ENCODE measurements around the gene HDAC9. TPM values are rescaled to one million over a fixed set of nuclear protein-coding genes. Genes with fewer than 3 reads are reported as not detected.

The HDAC9 gene
- total RNA-seq, 1 experiment from 2014 or later = 3.0 TPM

DNA sequence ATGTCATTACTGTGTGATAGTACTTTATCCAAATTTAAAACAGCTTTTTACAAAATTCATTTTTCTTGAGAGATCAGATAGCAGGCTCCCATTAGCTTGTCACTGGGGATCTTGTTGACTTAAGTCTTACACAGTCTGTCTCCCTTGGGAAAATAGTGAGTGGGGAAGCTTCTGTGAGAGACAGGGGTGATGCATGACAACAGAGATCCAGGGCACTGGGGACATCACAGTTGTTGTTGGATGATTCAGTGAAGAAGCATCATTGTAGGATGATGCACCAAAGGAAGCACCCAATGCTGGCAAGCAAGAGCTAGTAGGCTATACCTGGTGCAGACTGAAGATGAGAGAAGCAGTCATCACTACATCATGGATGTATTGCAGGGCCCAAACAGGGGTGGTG lies 284.7 kb downstream of the HDAC9 start:
- no peak for DNase-seq (ENCODE audit: low spot score)

DNA sequence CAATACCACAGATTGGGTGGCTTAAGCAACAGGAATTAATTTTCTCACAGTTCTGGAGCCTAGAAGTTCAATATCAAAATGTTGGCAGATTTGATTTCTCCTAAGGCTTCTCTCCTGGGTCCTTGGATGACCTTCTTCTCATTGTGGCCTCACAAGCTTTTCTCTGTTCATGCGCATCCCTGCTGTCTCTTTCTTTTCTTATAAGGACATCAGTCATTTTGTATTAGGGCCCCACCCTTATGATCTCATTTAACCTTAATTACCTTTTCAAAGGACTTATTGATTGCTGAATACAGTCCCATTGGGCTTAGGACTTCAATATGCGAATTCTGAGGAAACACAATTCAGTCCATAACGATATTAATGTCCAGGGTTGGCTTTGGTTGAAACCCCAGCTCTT lies 285.4 kb downstream of the HDAC9 start:
- DNase-seq (ENCODE audit: low spot score) = no peak

DNA sequence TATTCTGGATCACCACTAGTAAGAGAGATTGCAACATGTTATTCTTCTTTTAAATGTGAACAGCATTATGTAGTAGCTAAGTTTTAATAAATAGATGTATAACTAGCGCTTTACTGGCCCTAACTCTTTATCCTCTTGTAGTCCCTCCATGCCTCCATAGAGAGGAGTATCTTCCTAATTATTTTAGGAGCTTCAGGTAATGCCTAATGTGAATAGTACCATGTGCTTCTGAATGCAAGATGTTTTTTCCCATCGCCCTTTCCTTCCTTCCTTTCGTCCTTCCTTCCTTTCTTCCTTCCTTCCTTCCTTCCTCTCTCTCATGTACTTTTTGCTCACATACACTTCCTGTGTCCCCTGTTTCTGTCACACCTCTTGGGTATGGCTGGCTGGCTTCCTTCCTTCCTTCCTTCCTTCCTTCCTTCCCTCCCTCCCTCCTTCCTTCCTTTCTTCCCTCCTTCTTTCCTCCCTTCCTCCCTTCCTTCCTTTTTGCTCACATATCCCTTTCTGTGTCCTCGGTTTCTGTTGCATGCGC lies 290.7 kb downstream of the HDAC9 start:
- no peak for DNase-seq (ENCODE audit: low spot score)

DNA sequence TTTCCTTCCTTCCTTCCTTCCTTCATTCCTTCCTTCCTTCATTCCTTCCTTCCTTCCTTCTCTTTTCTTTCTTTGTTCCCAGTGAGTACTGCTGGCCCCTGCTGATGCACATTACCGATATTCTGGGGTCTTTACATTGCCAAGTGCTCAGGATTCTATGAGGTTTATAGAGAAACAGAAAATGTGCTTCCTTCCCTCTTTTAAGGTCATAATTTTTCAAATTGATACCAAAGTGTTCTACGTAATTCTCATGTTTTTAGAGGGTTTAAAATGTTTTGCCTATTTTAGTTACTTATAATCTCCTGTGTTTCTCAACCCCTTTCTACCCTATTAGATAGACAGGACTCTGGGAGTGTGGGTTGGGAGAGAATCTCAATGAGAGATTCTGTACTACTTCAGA lies 291.2 kb downstream of the HDAC9 start:
- DNase-seq (ENCODE audit: low spot score) = no peak

DNA sequence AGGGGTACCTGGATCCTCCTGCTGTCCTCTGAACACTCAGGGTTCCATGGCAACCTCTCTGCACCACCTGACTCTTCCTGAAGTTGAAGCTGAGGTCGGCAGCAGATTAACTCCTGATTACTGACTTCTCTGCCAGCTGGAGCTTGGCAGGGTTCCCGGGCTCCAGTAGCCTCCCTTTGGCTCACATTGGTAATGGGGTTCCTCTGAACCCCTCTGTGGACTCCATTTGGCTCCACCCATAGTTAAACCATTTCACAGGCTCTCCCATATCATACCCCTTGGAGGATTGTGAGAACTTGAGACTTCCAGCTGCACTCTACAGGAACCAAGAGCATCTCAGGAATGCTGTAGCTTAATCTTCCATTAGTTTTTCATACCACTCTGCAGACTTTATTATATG lies 292.5 kb downstream of the HDAC9 start:
- DNase-seq (ENCODE audit: low spot score) = no peak

DNA sequence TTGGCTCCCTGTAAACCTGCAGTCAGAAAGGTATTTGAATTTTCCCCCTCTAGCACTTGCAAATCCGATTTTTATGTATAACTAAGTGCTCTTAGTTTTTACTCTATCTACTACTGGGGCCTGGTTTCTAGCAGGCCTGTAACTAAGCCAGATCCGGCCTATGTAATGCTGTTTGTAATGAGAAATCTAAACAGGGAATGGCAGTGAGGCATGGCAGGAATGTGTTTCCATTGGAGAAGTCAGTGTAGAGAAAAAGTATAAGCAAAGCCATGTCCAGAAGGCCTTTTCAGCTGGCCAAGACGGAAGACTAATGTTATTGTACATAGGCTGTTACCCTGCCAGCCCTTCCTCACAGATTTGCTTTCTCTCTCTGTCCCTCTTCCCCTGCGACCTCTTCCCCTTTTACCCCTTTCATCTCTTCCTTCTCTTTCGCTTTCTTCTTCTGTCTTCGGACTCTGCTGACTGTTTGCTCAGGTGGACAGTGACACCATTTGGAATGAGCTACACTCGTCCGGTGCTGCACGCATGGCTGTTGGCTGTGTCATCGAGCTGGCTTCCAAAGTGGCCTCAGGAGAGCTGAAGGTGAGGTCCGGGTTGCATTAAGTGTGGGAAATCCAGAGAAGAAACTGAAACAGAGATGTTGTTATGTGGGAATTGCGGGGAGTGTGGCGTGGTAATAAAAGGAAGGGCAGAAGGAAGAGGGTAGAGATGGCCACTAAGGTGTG lies 297.5 kb downstream of the HDAC9 start:
- DNase-seq (ENCODE audit: low spot score) = no peak

DNA sequence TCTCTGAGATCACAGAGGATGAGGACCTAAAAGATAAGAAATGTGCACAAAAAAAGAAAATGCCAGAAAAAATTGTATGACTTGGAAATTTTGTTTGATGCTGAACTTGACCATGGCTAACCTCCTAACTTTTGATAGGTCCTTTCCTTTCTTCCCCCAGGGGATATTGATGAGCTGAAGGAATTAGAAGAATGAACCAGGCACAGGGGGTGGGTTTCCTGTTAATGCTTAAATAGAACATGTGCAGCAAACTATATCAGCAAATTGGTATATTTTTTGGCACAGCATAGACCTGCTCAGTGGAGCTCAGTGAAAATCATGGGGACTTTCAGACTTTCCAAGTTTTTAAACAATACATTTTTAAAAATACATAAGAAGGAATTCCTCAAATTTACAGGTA lies 300.7 kb downstream of the HDAC9 start:
- no peak for DNase-seq (ENCODE audit: low spot score)

DNA sequence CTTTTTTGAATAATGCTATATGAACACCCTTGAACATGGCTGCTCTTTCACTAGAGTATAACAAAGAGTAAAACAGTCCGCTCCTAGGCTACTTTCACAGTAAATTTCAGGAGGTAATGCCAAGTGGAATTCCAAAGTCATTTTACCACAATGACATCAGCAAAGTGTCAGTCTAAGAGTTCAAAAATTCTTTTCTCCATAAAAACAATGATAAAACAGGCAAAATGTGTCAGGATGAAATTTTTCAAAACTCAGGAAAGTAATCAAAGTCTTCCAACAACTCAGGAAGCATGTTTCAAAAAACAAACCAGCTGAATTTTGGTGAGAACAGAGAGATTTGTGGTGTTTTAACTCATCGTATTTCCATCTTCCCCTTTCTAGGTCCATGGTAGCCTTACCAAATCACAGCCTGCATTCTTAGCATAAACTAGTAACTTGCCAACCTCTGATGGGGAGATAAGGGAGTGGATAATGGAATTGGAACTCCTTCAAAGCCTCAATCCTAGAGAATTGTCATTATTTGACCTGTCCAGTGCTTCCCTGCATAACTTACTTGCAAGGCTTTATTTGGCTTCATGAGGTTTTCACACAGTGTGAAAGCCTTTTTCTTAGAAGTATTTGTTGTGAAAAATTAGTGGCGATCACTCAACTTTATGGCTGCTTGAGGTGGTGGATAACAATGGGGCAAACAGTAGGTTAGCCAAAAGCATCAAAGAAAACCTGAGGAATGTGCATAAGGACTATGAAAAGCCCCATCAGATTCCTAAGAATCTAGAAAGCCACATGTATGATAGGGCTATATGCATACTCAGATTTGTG lies 302.7 kb downstream of the HDAC9 start:
- no peak for DNase-seq (ENCODE audit: low spot score)

DNA sequence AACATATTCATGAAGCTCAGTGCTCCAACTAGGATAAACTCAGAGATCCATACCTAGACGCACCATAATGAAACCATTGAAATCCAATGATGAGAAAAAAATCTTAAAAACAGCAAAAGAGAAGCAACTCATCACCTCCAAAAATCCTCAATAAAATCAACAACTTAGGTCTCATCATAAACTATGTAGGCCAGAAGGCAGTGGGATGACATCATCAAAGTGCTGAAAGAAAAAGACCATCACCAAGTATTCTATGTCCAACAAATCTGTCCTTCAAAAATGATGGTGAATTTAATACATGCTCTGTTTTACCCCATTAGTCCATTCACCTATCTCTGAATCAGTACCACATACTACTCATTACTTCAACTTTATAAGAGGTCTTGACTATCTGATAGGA lies 304.4 kb downstream of the HDAC9 start:
- no peak for DNase-seq (ENCODE audit: low spot score)

DNA sequence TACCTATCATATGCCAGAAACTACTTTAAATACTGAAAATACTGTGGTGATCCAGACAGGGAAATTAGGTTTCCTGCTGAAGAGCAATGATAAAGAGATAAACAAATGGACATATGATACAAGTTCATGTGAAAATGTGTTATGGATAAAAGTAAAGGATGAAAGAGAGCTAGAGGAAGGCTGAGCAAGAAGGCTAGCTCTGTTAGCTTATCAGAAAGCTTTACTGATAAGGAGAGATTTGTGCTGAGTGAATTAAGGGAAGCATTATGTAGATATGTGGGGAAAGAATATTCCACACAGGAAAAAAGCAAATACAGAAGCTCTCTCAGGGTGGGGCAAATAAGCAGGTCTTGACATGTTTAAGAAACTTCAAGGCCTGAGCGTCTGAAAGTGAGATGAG lies 308.4 kb downstream of the HDAC9 start:
- DNase-seq (ENCODE audit: low spot score) = no peak

DNA sequence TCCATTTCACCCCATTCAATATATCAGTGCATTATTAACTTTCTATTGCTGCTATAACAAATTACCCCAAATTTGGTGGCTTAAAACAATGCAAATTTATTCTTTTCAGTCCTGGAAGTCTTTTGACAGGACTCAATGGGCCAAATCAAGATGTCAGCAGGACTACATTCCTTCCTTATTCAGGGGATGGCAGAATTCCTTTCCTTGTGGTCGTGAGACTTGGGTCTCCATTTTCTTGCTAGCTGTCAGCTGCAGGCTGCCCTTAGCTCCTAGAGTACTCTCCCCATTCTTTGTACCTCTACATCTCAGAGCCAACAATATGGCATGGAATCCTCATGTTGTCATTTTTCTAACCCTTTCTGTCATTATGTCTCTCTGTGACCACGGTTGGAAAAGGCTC lies 310.6 kb downstream of the HDAC9 start:
- DNase-seq (ENCODE audit: low spot score) = no peak

DNA sequence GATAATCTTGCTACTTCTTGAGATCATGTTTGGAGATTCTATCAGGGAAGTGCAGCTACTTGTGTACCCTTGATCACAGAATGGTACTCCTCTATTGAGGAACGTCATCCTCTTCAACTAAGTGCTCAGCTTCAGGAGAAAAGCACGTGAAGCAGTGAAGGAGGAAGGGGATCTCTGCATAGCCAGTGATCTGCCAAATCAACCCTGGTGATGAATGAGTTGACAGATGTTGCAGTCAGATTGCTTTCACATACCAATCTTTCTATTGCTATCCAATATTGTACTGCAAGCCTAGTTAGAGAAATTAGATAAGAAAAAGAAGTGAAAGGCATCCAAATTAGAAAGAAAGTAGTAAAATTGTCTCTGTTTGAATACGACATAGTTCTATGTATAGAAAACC lies 312.5 kb downstream of the HDAC9 start:
- DNase-seq (ENCODE audit: low spot score) = no peak

DNA sequence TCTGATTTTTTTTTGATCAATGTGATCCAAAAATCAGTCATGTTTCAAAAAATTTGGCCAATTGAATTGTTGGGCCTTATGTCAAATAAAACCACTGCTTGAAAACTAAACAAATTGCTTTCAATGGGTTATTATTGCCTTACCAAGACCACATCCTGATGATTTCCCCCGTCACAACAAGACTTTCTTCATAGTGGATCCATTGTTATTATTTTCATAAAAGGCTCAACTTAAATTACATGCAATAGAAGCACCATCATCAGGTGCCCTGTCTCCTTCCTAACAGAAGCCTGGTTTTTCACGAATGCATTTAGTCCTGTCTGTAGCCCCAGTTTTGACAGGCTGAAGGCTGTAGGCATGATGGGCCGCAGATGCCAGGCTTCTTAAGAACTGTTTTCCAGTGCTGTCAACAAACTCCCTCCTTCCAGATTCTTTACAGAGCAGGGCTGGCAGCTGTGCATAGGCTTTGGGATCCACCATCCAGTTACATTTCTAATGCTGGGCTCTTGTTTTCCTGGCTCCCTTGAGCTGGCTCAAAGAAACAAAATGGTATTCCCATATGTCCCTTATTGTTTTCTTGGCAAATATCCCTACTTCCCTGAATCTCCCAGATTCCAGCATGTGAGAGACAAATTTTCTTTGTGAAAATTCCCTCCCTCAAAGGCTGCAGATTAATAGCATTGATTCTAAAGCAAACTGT lies 319.9 kb downstream of the HDAC9 start:
- DNase-seq (ENCODE audit: low spot score) = no peak

DNA sequence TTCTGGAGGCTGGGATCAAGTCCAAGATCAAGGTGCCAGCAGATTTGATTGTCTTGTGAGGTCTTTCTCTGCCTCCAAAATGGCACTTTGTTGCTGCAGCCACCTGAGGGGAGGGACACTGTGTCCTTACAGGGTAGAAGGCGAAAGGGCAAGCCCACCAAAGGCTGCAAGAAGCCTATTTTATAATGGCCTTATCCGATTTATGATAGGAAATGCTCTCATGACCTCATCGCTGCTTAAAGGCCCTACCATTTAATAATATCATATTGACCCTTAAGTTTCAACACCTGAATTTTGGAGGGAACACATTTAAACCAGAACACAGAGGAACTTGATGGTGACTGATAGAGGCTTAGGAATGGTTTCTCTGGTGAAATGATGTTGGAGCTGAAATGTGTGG lies 325.4 kb downstream of the HDAC9 start:
- DNase-seq (ENCODE audit: low spot score) = no peak

DNA sequence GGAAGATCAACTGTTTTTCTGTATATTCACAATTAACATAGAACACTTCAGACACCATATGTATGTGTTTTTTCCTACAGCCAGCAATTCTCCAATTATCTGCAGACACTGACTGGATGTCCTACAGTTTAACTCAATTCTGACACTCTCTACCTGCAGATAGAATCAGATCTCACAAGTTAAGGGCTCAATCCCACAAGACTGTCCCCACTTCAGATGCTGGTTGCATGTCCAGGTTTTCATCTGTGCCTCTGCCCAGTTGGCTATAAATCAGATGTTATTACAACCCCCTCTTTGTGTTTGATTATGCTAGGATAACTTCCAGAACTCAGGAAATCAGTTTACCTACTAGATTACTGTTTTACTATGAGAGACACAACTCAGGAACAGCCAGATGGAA lies 326.0 kb downstream of the HDAC9 start:
- DNase-seq (ENCODE audit: low spot score) = no peak

DNA sequence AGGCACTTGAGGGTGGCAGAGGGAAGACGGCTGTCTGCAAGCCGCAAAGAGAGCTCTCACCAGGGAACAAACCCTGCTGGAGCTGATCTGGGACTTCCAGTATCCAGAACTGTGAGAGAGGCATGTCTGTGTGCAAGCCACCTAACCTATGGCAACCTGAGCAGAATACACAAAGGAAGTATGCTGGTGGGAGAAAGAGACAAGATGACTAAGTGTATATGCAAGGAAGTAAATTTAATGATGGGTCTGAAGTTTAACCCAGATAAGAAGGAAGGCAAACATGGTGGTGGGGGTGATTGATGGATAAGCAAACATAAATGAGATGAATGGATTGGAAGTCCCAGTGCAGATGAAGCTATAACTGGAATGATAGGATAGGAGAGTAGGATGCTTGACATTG lies 328.6 kb downstream of the HDAC9 start:
- no peak for DNase-seq (ENCODE audit: low spot score)

DNA sequence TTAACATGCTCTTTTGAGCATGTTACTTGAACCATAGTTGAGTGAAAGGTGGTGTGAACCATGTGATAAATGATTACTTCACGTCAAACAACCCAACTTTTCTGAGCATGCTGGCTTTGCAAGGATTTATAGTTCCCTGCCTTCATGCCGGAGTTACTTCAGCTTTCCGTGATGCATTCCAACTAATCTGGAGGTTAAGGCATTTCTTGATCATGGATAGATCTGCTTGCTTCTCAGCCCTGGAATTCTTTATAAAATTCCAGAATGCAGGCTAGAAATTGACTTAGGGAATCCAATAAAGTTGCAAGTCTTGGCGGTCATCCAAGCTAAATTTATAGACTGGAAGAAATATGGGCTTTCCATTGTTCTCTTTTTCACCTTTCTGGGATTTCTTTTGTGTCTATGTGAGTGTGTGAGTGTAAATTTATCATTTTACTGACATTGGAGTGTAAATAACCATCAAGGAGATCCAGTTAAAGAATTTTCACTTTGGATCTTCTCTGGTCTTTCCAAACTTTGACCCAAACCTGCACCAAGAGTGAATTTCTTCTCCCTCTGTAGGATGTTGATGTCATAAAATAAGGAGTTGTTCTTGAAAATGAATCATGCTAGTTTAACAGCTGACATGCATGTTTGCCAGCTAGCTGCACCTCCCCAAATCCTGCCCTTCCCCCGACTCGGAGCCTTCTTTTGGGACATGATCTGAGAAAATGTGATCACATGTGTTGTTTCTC lies 332.9 kb downstream of the HDAC9 start:
- DNase-seq (ENCODE audit: low spot score) = no peak

DNA sequence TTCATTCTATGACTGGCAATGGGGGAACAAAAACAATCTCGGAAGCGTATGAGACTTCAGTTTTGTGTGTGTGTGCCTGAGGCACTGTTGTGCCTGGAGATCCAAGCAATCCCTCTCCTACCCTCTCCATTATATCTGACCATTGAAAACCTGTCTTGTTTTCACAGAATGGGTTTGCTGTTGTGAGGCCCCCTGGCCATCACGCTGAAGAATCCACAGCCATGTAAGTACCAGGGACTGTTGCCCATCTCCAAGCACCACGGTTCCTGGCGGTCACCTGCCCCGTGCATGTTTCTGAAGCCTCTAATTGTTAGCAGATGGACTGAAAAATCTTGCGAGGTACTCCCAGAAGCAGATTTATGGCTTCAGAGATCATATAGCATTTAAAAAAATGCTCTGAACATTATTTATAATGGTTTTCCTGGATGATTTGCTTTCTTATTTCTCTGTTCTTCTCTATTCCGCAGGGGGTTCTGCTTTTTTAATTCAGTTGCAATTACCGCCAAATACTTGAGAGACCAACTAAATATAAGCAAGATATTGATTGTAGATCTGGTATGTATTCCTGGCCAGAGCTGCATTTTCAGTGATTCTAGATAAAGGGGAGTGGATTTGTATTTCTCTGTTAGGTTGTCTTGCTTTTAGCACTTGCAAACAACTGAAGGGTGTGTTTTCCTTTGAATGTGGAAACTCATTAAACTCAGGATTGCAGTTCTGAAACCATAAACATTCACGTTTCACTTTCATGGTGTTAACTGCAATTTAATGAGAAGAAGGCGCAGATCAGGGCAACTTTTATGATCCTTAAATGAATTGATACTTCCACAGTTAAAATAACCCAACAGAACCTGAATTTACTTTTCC lies 333.7 kb downstream of the HDAC9 start:
- DNase-seq (ENCODE audit: low spot score) = no peak

DNA sequence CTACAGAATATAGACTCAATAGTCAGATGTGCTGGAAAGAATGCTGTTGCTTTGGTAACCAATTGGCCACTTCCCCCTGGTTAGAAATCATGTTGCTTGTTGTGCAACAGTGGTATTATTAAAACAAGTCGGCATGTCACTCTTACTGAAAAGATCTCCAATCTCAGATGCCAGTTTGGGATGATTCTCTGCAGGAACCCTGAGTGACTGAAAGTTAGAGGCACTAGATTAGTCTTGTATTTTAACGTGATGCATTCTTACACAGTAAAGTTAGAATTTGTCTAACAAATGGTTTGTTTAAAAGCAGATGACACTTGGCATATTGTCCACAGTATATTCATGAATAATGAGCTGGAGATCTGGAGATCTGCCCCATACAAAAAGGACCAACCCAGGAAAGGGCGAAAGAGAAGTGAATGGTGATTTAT lies 334.3 kb downstream of the HDAC9 start:
- DNase-seq (ENCODE audit: low spot score) = no peak

DNA sequence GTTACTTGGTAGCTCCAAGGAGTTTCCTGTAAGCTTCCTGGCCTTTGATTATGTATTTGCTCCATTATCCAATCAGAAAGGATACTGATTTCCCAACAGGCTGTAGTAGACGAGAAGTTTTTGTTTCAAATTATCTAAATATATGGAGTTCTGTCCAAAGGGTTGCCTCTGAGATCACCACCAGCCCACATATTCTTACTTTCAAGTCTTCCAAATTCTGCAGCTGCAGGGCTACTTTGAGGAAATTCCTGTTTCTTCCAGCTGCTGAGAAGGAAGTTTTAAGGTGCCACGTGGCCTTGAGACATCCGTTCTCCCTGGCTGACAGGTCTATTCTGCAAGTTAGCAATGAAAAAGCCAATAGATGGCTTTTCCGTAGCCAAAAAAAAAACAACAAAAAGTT lies 335.9 kb downstream of the HDAC9 start:
- no peak for DNase-seq (ENCODE audit: low spot score)

DNA sequence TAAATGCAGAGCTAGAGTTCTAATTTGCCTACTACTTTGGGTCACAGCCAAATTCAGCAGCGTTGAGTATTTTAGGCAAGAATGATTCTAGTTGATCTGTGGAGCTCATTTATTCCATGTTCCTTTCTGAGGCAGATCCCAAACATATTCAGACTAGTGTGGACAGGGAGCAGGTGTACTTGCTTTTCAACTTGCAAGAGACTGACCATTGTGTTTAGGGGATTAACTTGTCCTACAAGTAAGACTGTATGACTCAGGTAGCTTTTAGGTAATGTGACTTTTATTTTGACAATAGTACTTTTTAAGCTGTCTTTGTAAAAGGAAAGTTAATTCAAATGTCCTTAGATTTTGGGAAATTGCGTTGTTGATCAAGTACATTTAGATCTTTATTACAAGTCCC lies 336.4 kb downstream of the HDAC9 start:
- no peak for DNase-seq (ENCODE audit: low spot score)

Measured in HT-29 (cell line).